Fibroblast of villous mesenchyme (primary cell): Measurements from ENCODE around the gene CD302. TPM values are rescaled to one million over a fixed set of nuclear protein-coding genes. Genes with fewer than 3 reads are reported as not detected.

Experiments used
- DNase-seq: peaks from one replicate; pipeline ENCODE4 v3.0.0-alpha.2; 2010; ENCODE audit warnings: low read depth
- H3K4me3 ChIP-seq: 2 replicates; pipeline ENCODE4 v1.5.1; 2011; ENCODE audit warnings: low read depth, mild to moderate bottlenecking, low read length
- total RNA-seq: library from RNA; depleted of rRNA; stranded (reverse); fragments of >200 nt; gene quantifications from 2 replicates; pipeline ENCODE4 v1.2.3, GENCODE V29; 2012
- TF ChIP-seq, protein P1 (sequence below): IDR thresholded peaks from 2 replicates; pipeline ENCODE4 v1.5.1; 2012; ENCODE audit warnings: low read depth, mild to moderate bottlenecking, low read length; ENCODE audit not compliant: insufficient read depth

Gene CD302
- total RNA-seq, 1 donor = 13.4 TPM

DNA sequence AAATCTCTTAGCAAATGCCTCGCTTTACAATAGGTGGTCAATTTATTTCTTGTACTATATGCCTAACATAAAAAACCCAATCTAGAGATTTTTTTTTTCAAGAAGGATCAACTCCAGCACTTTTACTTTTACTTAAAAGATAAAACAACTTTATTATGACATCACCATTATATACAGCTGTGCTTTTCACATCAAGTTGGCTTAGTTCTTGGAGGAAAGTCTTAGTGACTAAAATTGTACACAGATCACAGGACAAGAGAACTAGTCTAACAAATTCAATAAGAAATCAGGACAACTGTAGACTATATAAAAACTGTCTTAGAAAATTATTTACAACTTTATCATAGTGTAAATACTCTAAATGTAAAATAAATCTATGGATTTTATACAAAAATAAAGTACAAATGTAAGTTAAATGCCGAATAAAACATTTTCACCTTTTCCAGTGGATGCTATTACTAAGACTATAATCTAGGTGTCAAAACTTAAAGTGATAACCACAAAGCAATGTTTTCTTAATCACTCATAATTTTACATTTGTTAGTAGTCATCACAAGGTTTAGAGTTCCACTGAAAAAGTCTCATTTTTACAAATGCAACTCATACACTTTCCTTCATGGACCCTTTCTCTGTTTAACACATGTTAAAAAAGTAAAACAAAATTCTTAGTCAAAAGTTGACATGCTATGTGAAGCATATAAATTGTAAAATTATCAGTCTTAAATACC is 5.4 kb upstream of the CD302 start:
- DNase-seq = no peak
- no peak overlapping the region for H3K4me3 ChIP-seq
- TF ChIP-seq, protein P1, sequence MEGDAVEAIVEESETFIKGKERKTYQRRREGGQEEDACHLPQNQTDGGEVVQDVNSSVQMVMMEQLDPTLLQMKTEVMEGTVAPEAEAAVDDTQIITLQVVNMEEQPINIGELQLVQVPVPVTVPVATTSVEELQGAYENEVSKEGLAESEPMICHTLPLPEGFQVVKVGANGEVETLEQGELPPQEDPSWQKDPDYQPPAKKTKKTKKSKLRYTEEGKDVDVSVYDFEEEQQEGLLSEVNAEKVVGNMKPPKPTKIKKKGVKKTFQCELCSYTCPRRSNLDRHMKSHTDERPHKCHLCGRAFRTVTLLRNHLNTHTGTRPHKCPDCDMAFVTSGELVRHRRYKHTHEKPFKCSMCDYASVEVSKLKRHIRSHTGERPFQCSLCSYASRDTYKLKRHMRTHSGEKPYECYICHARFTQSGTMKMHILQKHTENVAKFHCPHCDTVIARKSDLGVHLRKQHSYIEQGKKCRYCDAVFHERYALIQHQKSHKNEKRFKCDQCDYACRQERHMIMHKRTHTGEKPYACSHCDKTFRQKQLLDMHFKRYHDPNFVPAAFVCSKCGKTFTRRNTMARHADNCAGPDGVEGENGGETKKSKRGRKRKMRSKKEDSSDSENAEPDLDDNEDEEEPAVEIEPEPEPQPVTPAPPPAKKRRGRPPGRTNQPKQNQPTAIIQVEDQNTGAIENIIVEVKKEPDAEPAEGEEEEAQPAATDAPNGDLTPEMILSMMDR = no peak

DNA sequence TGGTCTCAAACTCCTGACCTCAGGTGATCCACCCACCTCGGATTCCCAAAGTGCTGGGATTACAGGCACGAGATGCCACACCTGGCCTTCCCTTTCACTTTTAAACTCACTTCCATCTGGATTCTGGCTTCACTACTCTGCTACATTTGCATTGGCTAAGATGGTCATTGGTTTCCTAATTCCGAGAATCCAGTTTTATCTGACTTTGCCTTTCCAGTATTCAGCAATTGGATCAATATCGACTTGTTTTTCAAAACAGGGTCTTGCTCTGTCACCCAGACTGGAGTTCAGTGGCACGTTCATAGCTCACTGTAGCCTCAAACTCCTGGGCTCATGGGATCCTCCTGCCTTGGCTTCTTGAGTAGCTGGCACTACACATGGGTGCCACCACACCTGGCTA is 4.7 kb upstream of the CD302 start:
- TF ChIP-seq, protein P1 = no peak
- no peak for DNase-seq
- no peak overlapping the region for H3K4me3 ChIP-seq

DNA sequence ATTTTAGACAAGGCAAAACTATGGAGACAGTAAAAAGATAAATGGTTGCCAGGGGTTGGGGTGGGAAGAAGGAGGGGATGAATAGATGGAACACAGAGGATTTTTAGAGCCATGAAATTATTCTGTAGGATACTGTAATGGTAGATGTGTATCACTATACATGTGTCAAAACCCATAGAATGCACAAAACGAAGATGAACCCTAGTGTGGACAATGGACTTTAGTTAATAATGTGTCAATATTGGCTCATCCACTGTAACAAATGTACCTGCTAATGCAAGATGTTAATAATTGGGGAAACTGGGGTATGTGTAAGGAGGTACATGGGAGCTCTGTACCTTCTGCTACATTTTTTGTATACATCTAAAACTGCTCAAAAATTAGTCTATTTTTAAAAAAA is 1.8 kb upstream of the CD302 start:
- DNase-seq = no peak
- TF ChIP-seq, protein P1 = no peak
- no peak overlapping the region for H3K4me3 ChIP-seq

DNA sequence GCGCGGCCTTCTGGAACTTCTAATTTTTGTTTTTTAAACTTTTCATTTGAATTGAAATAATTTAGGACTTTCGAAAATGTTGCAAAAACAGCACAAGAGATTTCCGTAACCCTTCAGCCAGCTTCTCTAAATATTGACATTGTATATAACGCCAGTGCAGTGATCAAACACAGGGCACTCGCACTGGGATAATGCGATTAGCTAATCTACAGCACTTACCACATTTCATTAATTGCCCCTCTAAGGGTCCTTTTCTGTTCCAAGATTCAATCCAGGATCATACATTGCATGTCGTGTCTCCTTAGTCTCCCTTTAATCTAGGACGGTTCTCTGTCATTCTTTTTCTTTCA is 343 bp upstream of the CD302 start:
- TF ChIP-seq, protein P1 = no peak
- DNase-seq = no peak
- peak overlapping the region; percentile 75 for H3K4me3 ChIP-seq

DNA sequence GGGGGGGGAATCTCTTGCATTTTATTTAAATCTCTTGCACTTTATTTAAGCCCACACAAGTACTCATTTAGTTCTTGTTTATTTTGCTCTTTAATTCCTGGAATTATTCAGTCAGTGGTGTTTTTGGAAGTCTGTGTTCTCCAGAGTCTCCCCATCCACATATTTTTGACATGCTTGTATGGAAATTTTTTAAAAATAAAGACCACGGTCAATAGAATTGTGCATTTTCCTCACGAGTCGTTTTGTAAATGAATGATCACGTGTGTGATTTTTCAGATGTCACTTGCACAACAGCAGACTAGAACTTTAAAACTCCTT is 824 bp downstream of the CD302 start:
- TF ChIP-seq, protein P1 = no peak
- DNase-seq = no peak
- H3K4me3 ChIP-seq = peak overlapping the region; percentile 75

DNA sequence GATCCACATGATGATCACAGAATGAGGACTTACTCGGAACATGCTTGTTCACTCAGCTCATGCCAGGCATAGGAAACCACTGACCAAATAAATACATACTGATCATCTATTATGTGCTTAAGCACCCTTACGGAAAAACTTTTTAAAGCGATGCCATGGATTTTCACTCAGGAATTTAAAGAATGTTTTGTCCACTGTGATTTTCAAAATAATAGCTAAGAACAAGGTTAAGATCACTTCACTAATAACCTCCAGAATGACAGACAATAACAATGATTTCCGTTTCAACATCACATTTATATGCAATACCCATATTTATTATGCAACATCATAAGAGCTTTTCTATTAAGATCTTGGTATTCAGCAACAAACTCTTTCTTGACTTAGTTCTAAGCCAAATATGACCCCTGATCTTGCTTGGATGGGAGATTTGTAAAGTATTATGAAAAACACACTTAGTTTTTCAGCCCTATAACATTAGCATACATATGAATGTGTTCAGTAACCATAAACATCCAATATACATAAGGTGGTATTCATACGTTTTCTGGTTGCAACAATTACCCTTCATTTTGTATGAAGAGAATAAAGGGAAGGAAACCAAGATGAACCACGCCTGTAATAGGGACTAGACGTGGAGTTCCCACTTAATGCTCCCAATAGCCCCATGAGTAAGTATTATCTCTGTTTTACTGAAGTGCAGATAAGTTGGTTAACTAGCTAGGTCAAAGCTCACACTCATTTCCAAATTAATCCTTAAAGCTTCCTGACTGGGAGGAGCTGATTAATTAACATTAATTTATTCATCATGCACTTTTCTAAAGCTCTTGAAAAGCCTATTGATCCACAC is 1.9 kb downstream of the CD302 start:
- no peak for DNase-seq
- TF ChIP-seq, protein P1 = no peak
- no peak overlapping the region for H3K4me3 ChIP-seq
